T-helper 1 cell treated with Interleukin-12 subunit alpha and Interleukin-12 subunit beta and Interleukin-4 antibody, amounts not matched to agents 30 μg/mL and 1 μg/mL, for 36 hours (primary cell): Measurements from ENCODE around the gene NMRK2.
"Not testable (repeated sequence)": the region's sequence is repeated elsewhere in the genome, so short reads cannot be mapped to it uniquely, and the experiment has no call there.

ENCODE experiments used
- H3K27ac Mint-ChIP-seq: one replicate; pipeline ENCODE4 v1.8.0; 2021; ENCODE audit warnings: mild to moderate bottlenecking, mixed read lengths
- H3K27me3 Mint-ChIP-seq: one replicate; pipeline ENCODE4 v1.8.0; 2021; ENCODE audit warnings: low read depth, mixed read lengths
- H3K36me3 Mint-ChIP-seq: one replicate; pipeline ENCODE4 v1.8.0; 2021; ENCODE audit warnings: low read depth, mixed read lengths
- H3K4me1 Mint-ChIP-seq: one replicate; pipeline ENCODE4 v1.8.0; 2021; ENCODE audit warnings: low read depth, mixed read lengths
- H3K4me3 Mint-ChIP-seq: one replicate; pipeline ENCODE4 v1.8.0; 2021; ENCODE audit warnings: mild to moderate bottlenecking, moderate library complexity, mixed read lengths
- H3K9me3 Mint-ChIP-seq: one replicate; pipeline ENCODE4 v1.8.0; 2021; ENCODE audit warnings: mixed read lengths

Gene NMRK2

DNA sequence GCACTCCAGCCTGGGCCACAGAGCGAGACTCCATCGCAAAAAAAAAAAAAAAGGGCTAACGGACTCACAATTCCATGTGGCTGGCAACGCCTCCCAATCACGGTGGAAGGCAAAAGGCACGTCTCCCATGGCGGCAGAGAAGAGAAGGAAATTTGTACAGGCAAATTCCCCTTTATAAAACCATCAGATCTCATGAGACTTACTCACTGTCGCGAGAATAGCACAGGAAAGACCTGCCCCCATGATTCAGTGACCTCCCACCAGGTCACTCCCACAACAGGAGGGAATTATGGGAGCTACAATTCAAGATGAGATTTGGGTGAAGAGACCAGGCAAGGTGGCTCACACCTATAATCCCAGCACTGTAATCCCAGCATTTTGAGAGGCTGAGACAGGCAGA is 18.7 kb upstream of the NMRK2 start:
- Mint-ChIP-seq H3K4me1 (no peaks in the 10 kb centered on the region), H3K27me3 (no peaks in the 10 kb centered on the region), H3K9me3 (peaks cover 15% of the 10 kb centered on the region), H3K36me3 (no peaks in the 10 kb centered on the region), H3K4me3 (no peak overlapping the region), H3K27ac (no peak overlapping the region)

- H3K27ac Mint-ChIP-seq, result no peak overlapping the region
- no peaks in the 10 kb centered on the region for H3K36me3 Mint-ChIP-seq
- H3K9me3 Mint-ChIP-seq, result peaks cover 15% of the 10 kb centered on the region
- H3K27me3 Mint-ChIP-seq, result no peaks in the 10 kb centered on the region
- no peak overlapping the region for H3K4me3 Mint-ChIP-seq
- H3K4me1 Mint-ChIP-seq, result no peaks in the 10 kb centered on the region
Observed at GRCh38 chr19:3916033-3916432, 16.8 kb upstream of the NMRK2 start.

DNA sequence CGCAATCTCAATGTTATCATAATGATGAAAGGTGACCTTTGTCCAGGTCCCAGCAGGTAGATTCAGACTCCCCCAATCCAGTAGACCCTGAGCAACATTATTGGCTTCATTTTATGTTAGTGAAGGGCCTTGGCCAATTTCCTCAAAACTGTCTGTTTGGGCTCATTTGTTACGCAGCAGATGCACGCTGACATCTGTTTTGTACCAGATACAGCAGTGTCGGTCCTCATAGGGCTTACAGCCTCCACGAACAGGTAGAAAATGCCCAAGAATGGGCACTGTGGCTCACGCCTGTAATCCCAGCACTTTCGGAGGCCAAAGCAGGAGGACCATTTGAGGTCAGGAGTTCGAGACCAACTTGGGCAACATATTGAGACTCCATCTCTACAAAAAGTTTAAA is 13.1 kb upstream of the NMRK2 start:
- Mint-ChIP-seq H3K4me1 (no peaks in the 10 kb centered on the region), H3K36me3 (no peaks in the 10 kb centered on the region), H3K27ac (no peak overlapping the region), H3K9me3 (peaks cover 35% of the 10 kb centered on the region), H3K4me3 (no peak overlapping the region), H3K27me3 (no peaks in the 10 kb centered on the region)

DNA sequence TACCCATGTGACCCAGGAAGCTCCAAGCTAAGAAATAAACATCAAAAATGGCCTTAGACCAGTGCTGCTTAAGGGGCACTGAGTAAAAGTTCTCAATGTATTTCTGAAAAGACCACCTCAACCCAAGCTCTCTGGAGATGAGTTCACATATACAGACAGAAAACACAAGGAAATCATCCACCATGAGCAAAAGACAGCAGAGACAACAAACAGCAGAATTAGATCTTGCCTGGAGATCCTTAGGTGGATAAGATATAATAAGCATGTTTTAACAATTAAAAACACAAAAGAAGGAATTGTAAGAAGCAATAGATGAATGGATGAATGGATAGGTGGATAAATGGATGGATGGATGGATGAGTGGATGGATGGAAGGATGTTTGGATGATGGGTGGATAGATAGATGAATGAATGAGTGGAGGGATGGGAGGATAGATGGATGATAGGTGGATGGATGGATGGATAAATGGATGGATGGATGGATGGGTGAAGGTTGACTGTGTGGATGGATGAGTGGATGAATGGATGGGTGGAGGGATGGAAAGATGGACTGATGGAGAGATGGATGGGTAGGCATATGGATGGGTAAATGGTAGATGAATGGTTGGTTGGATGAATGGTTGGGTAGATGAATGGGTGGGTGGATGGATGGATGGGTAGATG is 9.6 kb upstream of the NMRK2 start:
- no peak overlapping the region for H3K27ac Mint-ChIP-seq
- no peak overlapping the region for H3K4me3 Mint-ChIP-seq
- H3K9me3 Mint-ChIP-seq, result peaks cover 33% of the 10 kb centered on the region
- no peaks in the 10 kb centered on the region for H3K4me1 Mint-ChIP-seq
- H3K27me3 Mint-ChIP-seq, result no peaks in the 10 kb centered on the region
- H3K36me3 Mint-ChIP-seq, result no peaks in the 10 kb centered on the region

- Mint-ChIP-seq H3K27ac (no peak overlapping the region), H3K9me3 (peaks cover 33% of the 10 kb centered on the region), H3K4me1 (no peaks in the 10 kb centered on the region), H3K4me3 (no peak overlapping the region), H3K36me3 (no peaks in the 10 kb centered on the region), H3K27me3 (no peaks in the 10 kb centered on the region)
Observed at GRCh38 chr19:3923912-3924311, 9.0 kb upstream of the NMRK2 start.

DNA sequence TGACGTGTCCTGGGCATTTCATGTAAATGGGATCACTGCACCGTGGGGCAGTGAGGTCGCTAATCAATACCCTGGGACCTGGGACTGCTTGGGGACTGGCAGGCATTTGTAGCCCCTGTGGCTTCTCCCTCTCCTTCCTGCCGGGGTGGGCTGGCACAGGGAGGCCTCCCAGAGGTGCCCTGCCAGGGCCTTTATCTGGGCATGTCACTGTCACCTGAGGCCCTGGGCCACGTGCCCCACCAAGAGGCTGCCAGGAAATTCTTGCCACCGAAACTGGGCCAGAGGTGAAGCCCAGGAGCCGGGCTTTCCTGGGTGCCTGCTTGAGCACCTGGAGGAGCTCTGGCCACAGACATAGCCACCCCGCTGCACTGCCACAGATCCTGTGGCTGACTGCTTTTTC is 1.8 kb upstream of the NMRK2 start:
- H3K27ac Mint-ChIP-seq, result no peak overlapping the region
- H3K36me3 Mint-ChIP-seq, result no peaks in the 10 kb centered on the region
- H3K4me3 Mint-ChIP-seq, result no peak overlapping the region
- no peaks in the 10 kb centered on the region for H3K4me1 Mint-ChIP-seq
- no peaks in the 10 kb centered on the region for H3K9me3 Mint-ChIP-seq
- peaks cover 22% of the 10 kb centered on the region for H3K27me3 Mint-ChIP-seq

GRCh38 chr19:3936506-3937442 is 3.9 kb downstream of the NMRK2 start:
- H3K9me3 Mint-ChIP-seq, result no peaks in the 10 kb centered on the region
- no peaks in the 10 kb centered on the region for H3K36me3 Mint-ChIP-seq
- no peak overlapping the region for H3K4me3 Mint-ChIP-seq
- peaks cover 17% of the 10 kb centered on the region for H3K27me3 Mint-ChIP-seq
- H3K27ac Mint-ChIP-seq, result no peak overlapping the region
- H3K4me1 Mint-ChIP-seq, result no peaks in the 10 kb centered on the region

DNA sequence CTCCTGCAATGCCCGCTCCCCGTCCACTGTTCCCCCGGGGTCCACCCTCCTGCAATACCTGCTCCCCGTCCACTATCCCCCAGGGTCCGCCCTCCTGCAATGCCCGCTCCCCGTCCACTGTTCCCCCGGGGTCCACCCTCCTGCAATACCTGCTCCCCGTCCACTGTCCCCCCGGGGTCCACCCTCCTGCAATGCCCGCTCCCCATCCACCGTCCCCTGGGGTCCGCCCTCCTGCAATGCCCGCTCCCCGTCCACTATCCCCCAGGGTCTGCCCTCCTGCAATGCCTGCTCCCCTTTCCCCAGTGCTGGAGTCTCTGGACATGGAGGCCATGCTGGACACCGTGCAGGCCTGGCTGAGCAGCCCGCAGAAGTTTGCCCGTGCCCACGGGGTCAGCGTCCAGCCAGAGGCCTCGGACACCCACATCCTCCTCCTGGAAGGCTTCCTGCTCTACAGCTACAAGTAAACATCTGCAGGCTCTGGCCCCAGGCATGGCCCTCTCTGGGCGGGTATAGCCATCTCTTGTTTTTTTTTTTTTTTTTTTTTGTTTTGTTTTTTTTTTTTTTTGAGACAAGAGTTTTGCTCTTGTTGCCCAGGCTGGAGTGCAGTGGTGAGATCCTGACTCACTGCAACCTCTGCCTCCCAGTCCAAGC is 5.6 kb downstream of the NMRK2 start:
- H3K36me3 Mint-ChIP-seq, H3K4me1 Mint-ChIP-seq, H3K9me3 Mint-ChIP-seq, H3K4me3 Mint-ChIP-seq, H3K27ac Mint-ChIP-seq, H3K27me3 Mint-ChIP-seq: not testable (repeated sequence)

- Mint-ChIP-seq H3K27ac (no peak overlapping the region), H3K4me3 (no peak overlapping the region), H3K36me3 (no peaks in the 10 kb centered on the region), H3K9me3 (no peaks in the 10 kb centered on the region), H3K4me1 (peaks cover 4% of the 10 kb centered on the region), H3K27me3 (no peaks in the 10 kb centered on the region)
Observed at GRCh38 chr19:3942790-3943409, 10.0 kb downstream of the NMRK2 start.

DNA sequence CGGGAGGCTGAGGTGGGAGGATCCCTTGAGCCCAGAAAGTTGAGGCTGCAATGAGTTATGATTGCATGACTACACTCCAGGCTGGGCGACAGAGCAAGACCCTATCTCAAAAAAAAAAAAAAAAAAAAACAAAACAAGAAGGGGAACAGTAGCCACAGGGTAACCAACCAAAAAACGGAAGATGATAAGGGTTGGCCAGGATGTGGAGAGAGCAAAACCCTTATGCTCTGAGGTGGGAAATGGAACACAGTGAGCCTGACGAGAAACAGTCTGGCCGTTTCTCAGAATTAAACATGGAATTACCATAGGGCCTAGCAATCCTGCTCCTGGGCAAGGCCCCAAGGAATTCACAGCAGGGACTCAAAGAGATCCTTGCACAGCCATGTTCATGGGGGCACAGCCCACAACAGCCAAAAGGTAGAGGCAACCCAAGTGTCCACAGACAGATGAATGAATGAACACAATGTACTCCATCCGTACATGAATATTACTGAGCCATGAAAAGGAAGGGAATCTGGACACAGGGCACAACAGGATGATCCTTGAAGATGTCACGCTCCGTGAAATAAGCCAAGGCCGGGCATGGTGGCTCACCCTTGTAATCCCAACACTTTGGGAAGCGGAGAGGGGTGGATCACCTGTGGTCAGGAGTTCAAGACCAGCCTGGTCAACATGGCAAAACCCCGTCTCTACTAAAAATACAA is 11.3 kb downstream of the NMRK2 start:
- Mint-ChIP-seq H3K27me3 (no peaks in the 10 kb centered on the region), H3K4me3 (no peak overlapping the region), H3K27ac (no peak overlapping the region), H3K36me3 (no peaks in the 10 kb centered on the region), H3K9me3 (no peaks in the 10 kb centered on the region), H3K4me1 (peaks cover 4% of the 10 kb centered on the region)

- Mint-ChIP-seq H3K36me3 (no peaks in the 10 kb centered on the region), H3K4me3 (no peak overlapping the region), H3K27ac (no peak overlapping the region), H3K4me1 (peaks cover 4% of the 10 kb centered on the region), H3K27me3 (no peaks in the 10 kb centered on the region), H3K9me3 (no peaks in the 10 kb centered on the region)
Observed at GRCh38 chr19:3945838-3946237, 13.0 kb downstream of the NMRK2 start.

DNA sequence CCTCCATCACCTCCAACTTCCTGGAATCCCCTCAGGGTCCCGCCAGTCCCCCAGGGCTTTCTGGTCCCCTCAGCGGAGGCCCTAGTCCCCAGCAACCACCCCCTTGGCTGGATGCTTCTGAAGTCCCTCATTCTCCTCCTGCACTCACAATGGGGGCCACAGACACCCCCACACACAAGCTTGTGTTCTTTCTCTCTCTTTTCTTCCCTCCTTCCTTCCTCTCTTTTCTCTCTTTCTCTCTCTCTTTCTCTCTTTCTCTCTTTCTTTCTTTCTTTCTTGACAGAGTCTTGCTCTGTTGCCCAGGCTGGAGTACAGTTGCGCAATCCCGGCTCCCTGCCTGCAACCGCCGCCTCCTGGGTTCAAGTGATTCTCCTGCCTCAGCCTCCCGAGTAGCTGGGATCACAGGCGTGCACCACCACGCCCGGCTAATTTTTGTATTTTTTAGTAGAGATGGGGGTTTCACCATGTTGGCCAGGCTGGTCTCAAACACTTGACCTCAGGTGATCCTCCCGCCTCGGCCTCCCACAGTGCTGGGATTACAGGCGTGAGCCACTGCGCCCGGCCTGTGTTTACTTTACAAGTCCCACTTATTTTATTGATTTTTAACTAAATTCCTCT is 14.6 kb downstream of the NMRK2 start:
- H3K27ac Mint-ChIP-seq, H3K4me3 Mint-ChIP-seq, H3K4me1 Mint-ChIP-seq, H3K9me3 Mint-ChIP-seq, H3K36me3 Mint-ChIP-seq, H3K27me3 Mint-ChIP-seq: not testable (repeated sequence)

DNA sequence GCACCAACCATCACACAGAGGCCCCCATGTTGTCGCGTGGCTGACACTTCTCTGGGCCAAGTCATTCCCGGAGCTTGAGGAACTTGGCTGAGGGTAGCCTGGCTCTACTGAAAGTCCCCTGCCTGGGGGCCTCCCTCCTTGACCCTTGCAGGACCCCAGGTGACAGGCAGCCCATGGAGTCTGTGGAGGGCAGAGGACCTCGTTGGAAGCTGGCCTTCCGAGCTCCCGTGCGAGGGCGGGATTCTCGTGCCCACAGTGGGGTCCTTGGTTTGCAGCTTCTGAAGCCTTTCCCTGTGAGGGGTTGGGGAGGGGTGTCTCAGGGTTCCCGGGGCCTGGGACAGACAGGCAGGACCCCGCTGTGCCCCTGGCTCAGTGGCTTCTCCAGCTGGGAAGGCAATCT is 16.4 kb downstream of the NMRK2 start:
- H3K27ac Mint-ChIP-seq, result no peak overlapping the region

More for the DNA sequence above, 16.4 kb downstream of the NMRK2 start:
- Mint-ChIP-seq H3K4me3 (no peak overlapping the region), H3K4me1 (peaks cover under 1% of the 10 kb centered on the region), H3K36me3 (no peaks in the 10 kb centered on the region), H3K9me3 (no peaks in the 10 kb centered on the region), H3K27me3 (peaks cover 6% of the 10 kb centered on the region)
